Astrocyte of the spinal cord (primary cell): ENCODE measurements around the gene RUNX1.

Experiments used
- DNase-seq: peaks from one replicate; pipeline ENCODE4 v3.0.0; 2011; ENCODE audit warnings: low read depth, low spot score
- H3K4me3 ChIP-seq: 2 replicates; pipeline ENCODE4 v1.5.1; 2011; ENCODE audit warnings: low read depth, mild to moderate bottlenecking, low read length, moderate library complexity
- CTCF ChIP-seq: IDR thresholded peaks from 2 replicates; pipeline ENCODE4 v1.5.1; 2012; ENCODE audit warnings: low read depth, mild to moderate bottlenecking, low read length, inconsistent platforms
- in situ Hi-C: cut with HindIII; loops from 2 replicates; pipeline ENCODE4 v1.10.0; 2017; ENCODE audit warnings: low sequenced_read_pairs

The RUNX1 gene

GRCh38 chr21:34830386-34831170 lies 218.5 kb downstream of the RUNX1 start:
- no peak overlapping the region for H3K4me3 ChIP-seq
- no peak for TF ChIP-seq CTCF
- in situ Hi-C loops: no loop called here
- DNase-seq: no peak

- no peak for TF ChIP-seq CTCF
- H3K4me3 ChIP-seq: no peak overlapping the region
- DNase-seq: no peak
- in situ Hi-C loops: no loop called here
Observed at GRCh38 chr21:34827445-34828235, 221.5 kb downstream of the RUNX1 start.

- TF ChIP-seq CTCF: no peak
- in situ Hi-C loops: no loop called here
- H3K4me3 ChIP-seq: no peak overlapping the region
- DNase-seq: no peak
Observed at GRCh38 chr21:34826836-34827235, 222.3 kb downstream of the RUNX1 start.

- in situ Hi-C loops: no loop called here
- no peak overlapping the region for H3K4me3 ChIP-seq
- no peak for DNase-seq
- no peak for TF ChIP-seq CTCF
Observed at GRCh38 chr21:34825948-34826548, 223.1 kb downstream of the RUNX1 start.

GRCh38 chr21:34825101-34825500 lies 224.0 kb downstream of the RUNX1 start:
- no peak overlapping the region for H3K4me3 ChIP-seq
- no peak for TF ChIP-seq CTCF
- in situ Hi-C loops: no loop called here
- DNase-seq: no peak

- H3K4me3 ChIP-seq: no peak overlapping the region
- no peak for DNase-seq
- in situ Hi-C loops: no loop called here
- no peak for TF ChIP-seq CTCF
Observed at GRCh38 chr21:34824314-34824713, 224.8 kb downstream of the RUNX1 start.
